SU-DHL-6 (cell line): ENCODE measurements around the gene SUPT7L.

Experiments
- EZH2phosphoT487 ChIP-seq: fragments of 200-600 bp; sonication (generic), shearing (Covaris generic); conservative IDR thresholded peaks from 2 replicates; pipeline ENCODE4 v1.6.1; 2018; ENCODE audit warnings: mild to moderate bottlenecking, antibody characterized with exemption, low read length, moderate library complexity, mixed read lengths
- TF ChIP-seq, protein P1 (sequence below): fragments of 200-600 bp; sonication (generic); IDR thresholded peaks from one replicate; pipeline ENCODE4 v1.5.1; 2017; ENCODE audit warnings: antibody characterized with exemption, mild to moderate bottlenecking, low read length, moderate library complexity; ENCODE audit not compliant: insufficient read depth, poor library complexity, severe bottlenecking

DNA sequence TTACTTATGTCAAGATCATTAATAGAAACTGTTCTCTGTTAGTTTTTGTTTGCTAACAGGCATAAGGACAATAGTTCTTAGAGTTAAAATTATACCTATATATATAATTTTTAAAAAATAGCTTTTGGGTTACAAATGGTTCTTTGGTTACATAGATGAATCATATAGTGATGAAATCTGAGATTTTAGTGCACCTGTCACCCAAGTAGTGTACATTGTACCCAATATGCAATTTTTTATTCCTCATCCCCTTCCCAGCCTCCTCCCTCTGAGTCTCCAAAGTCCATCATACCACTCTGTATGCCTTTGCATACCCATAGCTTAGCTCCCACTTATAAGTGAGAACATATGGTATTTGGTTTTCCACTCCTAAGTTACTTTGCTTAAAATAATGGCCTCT, 26.6 kb upstream of the SUPT7L start:
- TF ChIP-seq, protein P1, sequence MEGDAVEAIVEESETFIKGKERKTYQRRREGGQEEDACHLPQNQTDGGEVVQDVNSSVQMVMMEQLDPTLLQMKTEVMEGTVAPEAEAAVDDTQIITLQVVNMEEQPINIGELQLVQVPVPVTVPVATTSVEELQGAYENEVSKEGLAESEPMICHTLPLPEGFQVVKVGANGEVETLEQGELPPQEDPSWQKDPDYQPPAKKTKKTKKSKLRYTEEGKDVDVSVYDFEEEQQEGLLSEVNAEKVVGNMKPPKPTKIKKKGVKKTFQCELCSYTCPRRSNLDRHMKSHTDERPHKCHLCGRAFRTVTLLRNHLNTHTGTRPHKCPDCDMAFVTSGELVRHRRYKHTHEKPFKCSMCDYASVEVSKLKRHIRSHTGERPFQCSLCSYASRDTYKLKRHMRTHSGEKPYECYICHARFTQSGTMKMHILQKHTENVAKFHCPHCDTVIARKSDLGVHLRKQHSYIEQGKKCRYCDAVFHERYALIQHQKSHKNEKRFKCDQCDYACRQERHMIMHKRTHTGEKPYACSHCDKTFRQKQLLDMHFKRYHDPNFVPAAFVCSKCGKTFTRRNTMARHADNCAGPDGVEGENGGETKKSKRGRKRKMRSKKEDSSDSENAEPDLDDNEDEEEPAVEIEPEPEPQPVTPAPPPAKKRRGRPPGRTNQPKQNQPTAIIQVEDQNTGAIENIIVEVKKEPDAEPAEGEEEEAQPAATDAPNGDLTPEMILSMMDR: no peak
- TF ChIP-seq EZH2phosphoT487: no peak
